IPS DF 6.9 (cell line): ENCODE measurements around the gene NR5A2.

Source experiments
- DNase-seq: peaks from one replicate; pipeline ENCODE4 v3.0.0-alpha.2; 2013; ENCODE audit warnings: low read depth, low spot score
- H3K27ac ChIP-seq: one replicate; pipeline ENCODE4 v1.5.1; 2013; ENCODE audit warnings: low read length, control low read depth
- H3K27me3 ChIP-seq: 2 replicates; pipeline ENCODE4 v1.6.1; 2013; ENCODE audit warnings: mild to moderate bottlenecking, low read length; ENCODE audit not compliant: control insufficient read depth, insufficient read depth
- H3K36me3 ChIP-seq: 2 replicates; pipeline ENCODE4 v1.6.1; 2013; ENCODE audit warnings: low read length; ENCODE audit not compliant: control insufficient read depth, insufficient read depth
- H3K4me1 ChIP-seq: 2 replicates; pipeline ENCODE4 v1.6.1; 2013; ENCODE audit warnings: low read length; ENCODE audit not compliant: control insufficient read depth, insufficient read depth
- H3K4me3 ChIP-seq: 2 replicates; pipeline ENCODE4 v1.5.1; 2013; ENCODE audit warnings: mild to moderate bottlenecking, low read length
- H3K9me3 ChIP-seq: 2 replicates; pipeline ENCODE4 v1.6.1; 2013; ENCODE audit warnings: low read length, inconsistent platforms; ENCODE audit not compliant: control insufficient read depth, insufficient read depth
- WGBS: extraction: QIAGEN DNeasy Blood & Tissue Kit; methylation state at CpG from one replicate; pipeline ENCODE4 v1.1.7; 2013; ENCODE audit warnings: mixed read lengths, missing lambda C conversion rate; ENCODE audit not compliant: insufficient read length, insufficient coverage; 5-methylcytosine and 5-hydroxymethylcytosine counted together

NR5A2 gene

GRCh38 chr1:200041337-200042118 is 14.0 kb downstream of the NR5A2 start:
- H3K4me1 ChIP-seq: peaks cover 4% of the 10 kb centered on the region; the same call in 1 of the 2 replicates
- H3K9me3 ChIP-seq: no peaks in the 10 kb centered on the region
- H3K4me3 ChIP-seq: peak overlapping the region; percentile 63; the same call in 1 of the 2 replicates
- WGBS: no CpG with 5 or more reads among the region's 35 CpGs
- no peak overlapping the region for H3K27ac ChIP-seq
- no peaks in the 10 kb centered on the region for H3K36me3 ChIP-seq
- peaks cover 26% of the 10 kb centered on the region for H3K27me3 ChIP-seq
- DNase-seq: no peak

DNA sequence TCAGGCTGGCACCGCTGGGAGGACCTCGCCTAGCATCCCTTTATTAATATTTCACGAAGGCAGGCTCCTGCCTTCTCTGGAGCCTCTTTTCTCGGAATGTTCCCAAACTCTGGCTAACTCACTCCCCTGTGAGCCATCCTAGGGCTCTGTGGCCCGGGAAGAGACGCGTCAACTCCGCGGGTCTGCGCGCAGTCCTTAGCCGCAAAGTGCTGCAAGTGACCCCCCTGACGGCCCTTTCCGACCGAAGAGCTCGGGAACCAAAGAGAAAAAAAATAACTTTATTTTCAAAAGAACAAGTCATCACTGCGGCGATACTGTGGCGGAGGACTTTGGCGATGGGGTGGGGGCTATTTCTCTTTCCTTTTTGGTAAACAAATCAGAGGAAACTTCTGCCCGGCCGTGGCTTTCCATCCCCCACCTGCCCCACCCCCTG is 14.6 kb downstream of the NR5A2 start:
- H3K27ac ChIP-seq: no peak overlapping the region
- no CpG with 5 or more reads among the region's 22 CpGs for WGBS
- peak overlapping the region; percentile 63 for H3K4me3 ChIP-seq
- no peak for DNase-seq
- peaks cover 20% of the 10 kb centered on the region for H3K27me3 ChIP-seq
- no peaks in the 10 kb centered on the region for H3K36me3 ChIP-seq
- H3K4me1 ChIP-seq: peaks cover under 1% of the 10 kb centered on the region; the same call in 1 of the 2 replicates
- no peaks in the 10 kb centered on the region for H3K9me3 ChIP-seq

- Histone ChIP-seq H3K4me3 (peak overlapping the region; percentile 63; the same call in 1 of the 2 replicates), H3K27me3 (peaks cover 15% of the 10 kb centered on the region), H3K4me1 (no peaks in the 10 kb centered on the region), H3K27ac (no peak overlapping the region), H3K36me3 (no peaks in the 10 kb centered on the region), H3K9me3 (no peaks in the 10 kb centered on the region)
- no CpG with 5 or more reads among the region's 48 CpGs for WGBS
- DNase-seq: no peak
Measured at GRCh38 chr1:200042552-200043335, 15.2 kb downstream of the NR5A2 start.

GRCh38 chr1:200043336-200043668 is 15.8 kb downstream of the NR5A2 start:
- H3K27ac ChIP-seq: no peak overlapping the region
- no peaks in the 10 kb centered on the region for H3K36me3 ChIP-seq
- peaks cover 11% of the 10 kb centered on the region; the same call in 1 of the 2 replicates for H3K27me3 ChIP-seq
- no peaks in the 10 kb centered on the region for H3K4me1 ChIP-seq
- no peak for DNase-seq
- WGBS: no CpG with 5 or more reads among the region's 3 CpGs
- no peaks in the 10 kb centered on the region for H3K9me3 ChIP-seq
- H3K4me3 ChIP-seq: no peak overlapping the region; the same call in 1 of the 2 replicates

DNA sequence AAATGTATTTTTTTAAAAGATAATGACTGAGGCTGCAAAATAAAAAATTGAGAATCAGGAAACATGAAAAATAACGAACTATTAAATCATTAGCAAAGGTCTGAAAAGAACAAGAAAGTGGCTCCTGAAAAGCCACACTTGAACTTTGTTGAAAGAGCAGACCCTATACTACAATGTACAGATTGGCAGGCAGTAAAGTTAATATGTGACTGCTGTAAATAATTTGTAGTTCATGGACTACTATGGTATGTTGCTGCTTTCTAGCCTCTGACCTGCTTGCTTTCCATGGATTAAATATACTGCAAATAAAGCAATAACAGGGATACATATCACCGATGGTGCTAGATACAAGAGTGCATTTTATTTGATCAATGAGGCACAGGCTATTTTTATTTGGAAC is 18.6 kb downstream of the NR5A2 start:
- no CpG with 5 or more reads among the region's 2 CpGs for WGBS
- Histone ChIP-seq H3K36me3 (no peaks in the 10 kb centered on the region), H3K27me3 (peaks cover 8% of the 10 kb centered on the region; the same call in 1 of the 2 replicates), H3K4me3 (no peak overlapping the region), H3K27ac (no peak overlapping the region), H3K4me1 (peaks cover 3% of the 10 kb centered on the region; the same call in 1 of the 2 replicates), H3K9me3 (no peaks in the 10 kb centered on the region)
- no peak for DNase-seq

GRCh38 chr1:200048244-200048643 is 20.7 kb downstream of the NR5A2 start:
- DNase-seq: peak; percentile 98
- Histone ChIP-seq H3K4me1 (peaks cover 3% of the 10 kb centered on the region; the same call in 1 of the 2 replicates), H3K27me3 (no peaks in the 10 kb centered on the region), H3K9me3 (no peaks in the 10 kb centered on the region), H3K36me3 (no peaks in the 10 kb centered on the region), H3K27ac (no peak overlapping the region), H3K4me3 (peak overlapping the region; percentile 2; the same call in 1 of the 2 replicates)
- WGBS: no CpG with 5 or more reads among the region's 5 CpGs

GRCh38 chr1:200049810-200050209 is 22.3 kb downstream of the NR5A2 start:
- no peak overlapping the region for H3K27ac ChIP-seq
- H3K4me1 ChIP-seq: peaks cover 3% of the 10 kb centered on the region; the same call in 1 of the 2 replicates
- H3K4me3 ChIP-seq: no peak overlapping the region
- no CpG with 5 or more reads among the region's 7 CpGs for WGBS
- no peaks in the 10 kb centered on the region for H3K27me3 ChIP-seq
- no peak for DNase-seq
- no peaks in the 10 kb centered on the region for H3K9me3 ChIP-seq
- no peaks in the 10 kb centered on the region for H3K36me3 ChIP-seq

DNA sequence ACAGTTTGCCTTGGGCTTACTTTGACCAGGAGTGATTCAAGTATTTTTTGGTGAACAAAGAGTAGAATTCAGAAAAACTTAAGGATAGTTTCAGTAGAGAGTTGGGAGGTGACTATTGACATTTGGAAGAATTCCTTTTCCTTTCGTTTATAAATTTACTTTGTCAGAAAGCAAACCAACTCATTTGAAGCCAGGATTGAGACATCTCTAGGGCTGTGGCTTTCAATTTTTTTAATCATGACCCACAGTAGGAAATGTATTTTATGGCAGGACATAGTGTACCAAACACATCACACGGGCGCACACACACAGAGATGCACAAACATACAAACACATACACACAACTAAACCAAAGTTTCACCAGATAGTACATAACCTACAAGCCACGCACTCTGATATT is 24.1 kb downstream of the NR5A2 start:
- no peak for DNase-seq
- WGBS: 100% methylated on average over 1 of the region's 4 CpGs
- H3K9me3 ChIP-seq: no peaks in the 10 kb centered on the region
- H3K4me1 ChIP-seq: peaks cover 3% of the 10 kb centered on the region; the same call in 1 of the 2 replicates
- no peaks in the 10 kb centered on the region for H3K36me3 ChIP-seq
- no peak overlapping the region for H3K4me3 ChIP-seq
- no peaks in the 10 kb centered on the region for H3K27me3 ChIP-seq
- no peak overlapping the region for H3K27ac ChIP-seq

GRCh38 chr1:200053091-200053490 is 25.6 kb downstream of the NR5A2 start:
- WGBS: no CpG with 5 or more reads among the region's 2 CpGs
- H3K36me3 ChIP-seq: no peaks in the 10 kb centered on the region
- no peaks in the 10 kb centered on the region for H3K9me3 ChIP-seq
- H3K4me1 ChIP-seq: peaks cover 3% of the 10 kb centered on the region; the same call in 1 of the 2 replicates
- H3K4me3 ChIP-seq: no peak overlapping the region
- no peaks in the 10 kb centered on the region for H3K27me3 ChIP-seq
- no peak for DNase-seq
- H3K27ac ChIP-seq: no peak overlapping the region

DNA sequence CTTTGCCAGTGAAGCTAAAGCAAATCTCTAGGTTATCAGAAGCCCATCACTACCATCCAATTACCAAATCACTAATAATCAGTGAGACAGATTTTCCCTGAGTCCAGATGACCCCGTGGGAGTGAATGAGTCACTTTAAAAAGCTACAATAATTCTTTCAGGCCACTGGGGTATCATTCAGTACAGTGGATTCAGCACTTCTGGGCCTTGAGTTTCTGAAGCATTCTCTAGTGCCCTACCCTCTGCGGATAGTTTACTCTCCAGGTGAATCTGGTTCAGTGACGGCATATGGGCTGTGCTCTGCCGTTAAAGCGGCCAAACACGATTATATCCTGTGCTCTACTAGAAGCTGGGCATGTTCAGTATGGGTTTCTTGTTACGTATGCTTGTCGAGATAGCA is 26.1 kb downstream of the NR5A2 start:
- no peak for DNase-seq
- WGBS: no CpG with 5 or more reads among the region's 8 CpGs
- no peak overlapping the region for H3K27ac ChIP-seq

More for the DNA sequence above, 26.1 kb downstream of the NR5A2 start:
- Histone ChIP-seq H3K9me3 (no peaks in the 10 kb centered on the region), H3K4me1 (no peaks in the 10 kb centered on the region; the same call in 1 of the 2 replicates), H3K27me3 (no peaks in the 10 kb centered on the region), H3K4me3 (no peak overlapping the region), H3K36me3 (no peaks in the 10 kb centered on the region)
